NCI-H524 (cell line): ENCODE results near the gene BCO2.

Experiments
- DNase-seq, 2 experiments: peaks; one replicate each; lab custom pipeline; 2025; lab: John Stamatoyannopoulos, UW

The BCO2 gene

DNA sequence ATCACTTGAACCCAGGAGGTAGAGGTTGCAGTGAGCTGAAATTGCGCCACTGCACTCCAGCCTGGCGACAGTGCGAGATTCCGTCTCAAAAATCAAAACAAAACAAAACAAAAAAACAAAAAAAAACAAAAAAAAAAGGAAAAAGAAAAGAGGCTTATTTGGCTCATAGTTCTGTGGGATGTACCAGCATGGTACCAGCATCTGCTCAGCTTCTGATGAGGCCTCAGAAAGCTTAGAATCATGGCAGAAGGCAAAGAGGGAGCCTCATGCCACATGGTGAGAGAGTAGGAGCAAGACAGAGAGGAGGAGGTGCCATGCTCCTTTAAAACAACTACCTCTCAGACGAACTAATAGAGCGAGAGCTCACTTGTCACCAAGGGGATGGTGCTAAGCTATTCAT is 40.3 kb downstream of the BCO2 start:
- DNase-seq: no peak

DNA sequence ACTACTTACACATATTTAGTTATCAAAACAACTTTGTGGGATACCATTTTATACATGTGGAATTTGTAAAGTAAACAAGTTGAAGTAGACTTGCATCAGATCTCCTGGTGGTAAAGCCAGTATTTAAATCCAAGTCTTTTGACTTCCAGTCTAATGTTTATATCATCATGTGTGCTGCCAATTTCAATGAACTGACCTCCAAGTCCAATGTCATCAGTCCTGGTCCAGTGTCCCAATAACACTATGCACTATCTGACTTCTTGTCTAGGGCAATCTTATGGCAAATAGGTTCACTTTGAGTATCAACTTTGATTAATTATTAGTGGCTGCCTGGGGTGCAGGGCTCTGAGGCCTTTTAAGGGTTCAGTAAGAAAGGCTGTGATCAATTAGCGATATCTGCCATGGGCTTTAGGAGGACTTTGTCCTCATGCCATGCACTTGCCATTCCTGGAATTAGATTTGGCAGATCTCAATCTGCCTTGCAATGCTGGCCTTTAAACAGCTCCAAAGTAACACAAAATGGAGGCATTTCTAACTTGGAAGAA is 41.3 kb downstream of the BCO2 start:
- DNase-seq: no peak

DNA sequence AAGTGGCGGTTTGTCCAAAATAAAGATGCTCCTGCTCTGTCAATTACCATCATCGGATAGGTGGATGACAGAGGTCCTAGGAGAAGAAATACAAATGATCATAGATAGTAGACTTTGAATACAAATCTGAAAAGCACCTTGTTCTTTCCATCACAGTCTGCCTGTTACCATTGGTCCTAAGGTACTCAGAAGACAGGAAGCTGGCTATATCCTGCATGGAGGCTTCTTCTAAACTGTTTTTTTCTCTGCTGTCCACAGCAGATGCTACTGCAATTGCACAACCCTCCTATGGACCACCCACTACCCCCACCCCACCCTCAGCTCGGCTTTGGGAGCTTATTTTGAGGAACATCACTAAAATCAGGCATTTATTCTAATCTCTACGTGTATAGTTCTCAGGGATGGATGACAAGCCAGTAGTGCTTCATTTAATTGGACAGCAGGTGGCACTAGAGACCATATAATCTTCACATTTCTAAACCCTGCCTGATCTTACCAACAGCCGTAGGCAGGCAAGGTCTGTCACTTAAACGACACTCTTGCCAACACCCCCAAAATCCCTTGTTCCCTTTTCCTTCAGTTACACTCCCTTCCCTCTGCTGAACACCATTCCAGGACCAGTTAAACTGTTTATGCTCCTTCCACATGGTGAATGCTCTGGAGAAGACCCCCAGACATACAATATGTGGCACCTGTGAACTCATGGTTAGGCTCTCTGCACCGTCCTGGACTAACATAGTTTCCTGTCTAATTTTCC is 44.3 kb downstream of the BCO2 start:
- peak; percentile 11 to 70 for DNase-seq

DNA sequence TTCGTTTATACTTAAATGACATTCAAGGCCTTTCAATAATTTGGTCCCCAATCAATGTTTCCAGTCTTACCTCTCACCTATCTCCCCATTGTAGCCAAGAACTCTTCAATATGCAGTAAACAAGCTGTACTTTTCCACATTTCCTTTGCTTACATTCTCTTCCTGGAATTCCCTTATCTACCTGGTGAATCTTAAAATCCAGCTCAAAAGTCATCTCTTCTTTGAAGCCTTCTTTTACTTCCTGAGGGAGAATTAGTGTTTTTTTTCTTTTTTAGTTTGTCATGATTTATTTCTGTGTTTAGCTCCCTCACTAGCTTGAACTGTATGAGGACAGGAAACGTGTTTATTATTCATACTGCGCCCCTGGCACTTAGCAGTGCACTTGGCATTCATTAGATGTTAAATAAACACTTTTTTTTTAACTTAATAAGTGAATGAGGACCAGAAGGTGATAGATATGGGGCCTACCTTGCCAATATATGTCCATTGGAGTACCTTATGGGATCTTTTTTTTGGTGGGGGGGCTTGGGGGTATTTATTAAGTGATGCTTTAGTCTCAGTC is 46.0 kb downstream of the BCO2 start:
- DNase-seq: no peak

DNA sequence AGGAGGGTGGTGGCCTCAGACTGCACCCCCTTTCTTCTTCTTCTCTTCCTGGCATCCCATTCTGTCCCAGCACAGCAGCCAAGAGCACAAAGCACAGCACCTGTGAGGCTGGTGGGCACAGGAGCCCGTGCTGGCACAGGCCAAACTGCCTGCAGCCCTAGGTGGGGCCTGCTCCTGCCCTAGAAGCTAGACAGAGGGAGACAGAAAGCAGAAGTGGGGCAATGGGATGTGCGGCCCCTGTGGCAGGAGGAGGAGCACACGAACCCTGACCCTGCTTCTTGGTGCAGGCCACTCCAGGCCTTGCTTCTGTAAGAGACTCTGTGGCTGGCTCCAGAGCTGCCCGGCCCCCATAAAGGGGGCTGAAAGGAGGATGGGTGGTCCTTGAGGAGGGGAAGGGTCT is 47.0 kb downstream of the BCO2 start:
- no peak for DNase-seq

DNA sequence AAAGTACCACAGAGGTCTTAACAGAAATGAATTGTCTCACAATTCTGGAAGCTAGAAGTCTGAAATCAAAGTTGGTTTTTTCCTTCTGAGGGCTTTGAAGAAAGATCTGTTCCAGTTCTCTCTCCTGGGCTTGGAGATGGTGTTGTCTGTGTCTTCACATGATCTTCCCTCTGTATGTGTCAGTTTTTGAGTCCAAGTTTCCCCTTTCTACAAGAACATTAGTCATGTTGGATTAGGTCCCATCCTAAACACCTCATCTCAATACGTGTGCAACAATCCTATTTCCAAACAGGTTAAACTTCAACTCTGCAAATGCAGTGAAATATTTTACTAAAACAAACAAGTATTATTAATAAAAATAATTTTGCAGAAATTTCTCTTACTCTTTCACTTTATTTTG is 47.8 kb downstream of the BCO2 start:
- DNase-seq: no peak

DNA sequence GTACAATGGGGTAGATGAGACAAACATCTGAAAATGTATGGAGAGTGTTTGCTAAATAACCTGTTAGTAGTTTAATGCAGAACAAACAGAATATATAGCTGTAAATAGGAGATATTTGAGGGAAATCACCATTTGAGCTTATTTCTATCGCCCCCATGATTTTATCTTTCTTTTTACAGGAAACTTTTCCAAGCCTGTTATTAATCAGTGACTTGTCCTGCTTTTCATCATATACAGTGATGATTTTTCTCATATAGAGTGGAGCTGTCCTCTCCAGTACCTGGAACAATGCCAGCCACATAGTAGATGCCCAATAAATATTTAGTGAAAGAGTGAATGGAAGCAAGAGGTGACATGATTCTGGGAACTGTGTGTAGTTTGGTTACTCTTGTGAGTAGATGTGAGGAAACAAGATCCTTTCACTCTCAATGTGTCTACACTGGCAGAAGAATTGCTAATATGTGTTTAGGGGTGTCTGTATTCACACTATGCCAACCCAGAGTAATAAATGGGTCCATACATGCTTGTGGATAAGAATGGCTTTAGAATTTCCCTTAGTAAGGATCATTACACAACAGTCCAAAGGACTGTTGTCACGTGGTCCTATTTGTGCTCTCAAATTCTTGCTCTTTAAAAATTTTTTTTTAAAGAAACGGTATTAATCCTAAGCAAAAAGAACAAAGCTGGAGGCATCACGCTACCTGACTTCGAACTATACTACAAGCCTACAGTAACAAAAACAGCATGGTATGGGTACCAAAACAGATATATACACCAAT is 48.6 kb downstream of the BCO2 start:
- no peak for DNase-seq

DNA sequence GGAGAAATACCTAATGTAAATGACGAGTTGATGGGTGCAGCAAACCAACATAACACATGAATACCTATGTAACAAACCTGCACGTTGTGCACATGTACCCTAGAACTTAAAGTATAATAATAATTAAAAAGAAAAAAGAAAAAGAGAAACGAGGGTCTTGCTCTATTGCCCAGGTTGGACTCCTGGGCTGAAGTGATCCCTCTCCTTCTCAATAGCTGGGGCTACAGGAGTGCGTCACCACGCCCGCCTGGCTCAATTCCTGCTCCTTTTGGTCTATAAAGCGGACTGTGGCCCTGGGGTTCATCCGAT is 50.4 kb downstream of the BCO2 start:
- no peak for DNase-seq

DNA sequence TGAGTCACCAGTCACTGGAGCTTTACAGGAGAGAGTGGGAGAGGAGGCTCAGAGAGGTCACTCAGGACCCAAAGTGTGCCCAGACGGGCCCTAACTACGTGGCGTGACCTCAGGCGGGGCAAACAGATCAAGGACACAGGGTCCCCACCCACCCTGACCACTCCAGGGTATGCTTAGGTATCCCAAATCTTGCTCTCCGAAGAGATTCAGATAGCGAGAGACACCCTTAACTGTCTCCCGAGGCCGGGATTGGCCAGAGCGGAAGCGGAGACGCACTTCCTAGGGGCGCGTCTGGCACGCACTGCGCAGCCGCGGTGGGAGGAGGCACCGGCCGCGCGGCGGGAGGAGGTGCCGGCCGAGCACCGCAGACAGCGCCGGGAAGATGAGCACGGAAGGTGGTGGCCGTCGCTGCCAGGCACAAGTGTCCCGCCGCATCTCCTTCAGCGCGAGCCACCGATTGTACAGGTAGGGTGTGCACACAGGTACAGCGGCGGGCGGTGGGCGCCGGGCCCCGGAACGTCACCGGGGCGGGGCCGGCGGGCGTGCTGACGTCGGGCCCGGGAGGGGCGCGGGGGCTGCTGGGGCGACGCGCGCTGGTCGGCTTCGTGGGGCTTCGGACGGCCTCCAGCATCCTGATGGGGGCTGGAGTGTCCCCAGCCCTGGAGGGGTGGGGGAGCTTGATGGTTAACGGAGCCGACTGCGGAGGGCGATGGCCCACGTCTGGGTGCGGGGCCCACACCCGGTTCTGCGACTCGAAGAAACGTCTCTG is 50.9 kb downstream of the BCO2 start, which contains the start of gene PTS:
Gene PTS (plus strand): TSS at position 367 of the 769 bp plus-strand sequence. CDS start 16 bp downstream, at position 383.
- peak; percentile 60 to 84 for DNase-seq

DNA sequence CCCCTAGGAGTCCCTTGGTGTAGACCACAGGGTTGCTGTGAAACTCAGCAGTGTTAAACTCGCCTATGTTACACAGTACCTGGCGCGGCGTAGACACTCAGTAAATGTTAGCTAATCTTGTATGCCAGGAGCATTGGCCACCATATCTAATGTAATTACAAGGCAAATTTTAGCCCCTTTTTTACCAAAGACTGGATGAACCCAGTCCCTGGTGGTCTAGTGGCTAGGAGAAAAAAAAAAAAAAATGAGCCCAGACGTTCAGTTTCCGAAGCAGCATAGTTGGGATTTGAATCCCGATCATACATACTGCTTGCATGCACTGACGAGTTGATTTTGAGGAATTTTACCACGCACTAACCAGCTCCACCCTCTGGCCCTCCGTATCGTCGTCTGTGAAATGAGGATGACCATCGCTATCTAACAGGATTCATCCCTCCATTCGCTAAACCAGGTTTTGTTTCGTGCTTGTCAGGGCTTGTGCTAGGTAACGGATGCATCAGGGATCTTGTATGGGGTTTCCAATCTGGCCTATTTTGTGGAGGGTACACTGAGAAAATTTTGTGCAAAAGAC is 51.6 kb downstream of the BCO2 start:
- peak in 1 of 2 experiments; percentile 62 for DNase-seq

DNA sequence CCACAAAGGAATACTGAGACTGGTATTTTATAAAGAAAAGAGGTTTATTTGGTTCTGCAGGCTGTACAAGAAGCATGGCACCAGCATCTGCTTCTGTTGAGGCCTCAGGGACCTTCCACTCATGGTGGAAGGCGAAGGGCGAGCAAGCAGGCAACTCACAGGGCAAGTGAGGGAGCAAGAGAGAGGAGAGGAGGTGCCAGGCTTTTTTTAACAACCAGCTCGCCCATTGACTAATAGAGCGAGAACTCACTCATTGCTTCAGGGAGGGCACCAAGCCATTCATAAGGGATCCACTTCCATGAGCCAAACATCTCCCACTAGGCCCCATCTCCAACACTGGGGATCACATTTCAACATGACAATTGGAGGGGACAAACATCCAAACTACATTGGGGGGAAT is 52.2 kb downstream of the BCO2 start:
- no peak for DNase-seq

DNA sequence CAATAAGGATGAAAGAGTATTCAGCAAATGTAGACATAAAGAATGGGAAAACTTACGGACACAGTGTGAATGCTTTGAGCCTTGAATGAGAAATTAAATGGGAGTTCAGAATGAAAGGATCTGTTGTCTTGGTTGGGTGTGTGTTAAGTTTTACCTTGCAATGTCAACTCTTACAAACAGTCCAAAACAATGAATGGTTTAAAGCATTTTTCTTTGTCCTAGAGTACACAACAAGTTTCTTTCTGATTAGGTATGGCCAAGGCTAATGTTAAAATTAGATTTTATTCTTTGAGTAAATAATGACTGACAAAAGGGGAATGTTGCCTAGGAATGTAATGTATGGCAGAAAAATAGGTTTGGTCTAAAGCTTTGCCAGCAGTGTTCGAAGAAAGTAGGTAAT is 53.4 kb downstream of the BCO2 start:
- DNase-seq: no peak

DNA sequence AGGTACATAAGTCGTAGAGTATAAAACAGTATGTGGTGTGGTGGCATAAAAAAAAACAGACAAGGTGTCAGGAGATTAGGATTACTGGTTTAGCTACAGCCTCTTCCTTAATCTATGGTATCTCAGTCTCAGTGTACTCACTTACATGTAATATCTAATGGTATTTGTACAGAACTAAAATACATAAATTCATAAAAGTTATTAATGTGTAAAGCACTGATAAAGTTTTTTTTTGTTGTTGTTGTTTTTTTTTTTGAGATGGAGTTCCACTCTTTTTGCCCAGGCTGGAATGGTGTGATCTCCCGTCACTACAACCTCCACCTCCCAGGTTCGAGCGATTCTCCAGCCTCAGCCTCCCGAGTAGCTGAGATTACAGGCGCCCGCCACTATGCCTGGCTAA is 53.8 kb downstream of the BCO2 start:
- no peak for DNase-seq

DNA sequence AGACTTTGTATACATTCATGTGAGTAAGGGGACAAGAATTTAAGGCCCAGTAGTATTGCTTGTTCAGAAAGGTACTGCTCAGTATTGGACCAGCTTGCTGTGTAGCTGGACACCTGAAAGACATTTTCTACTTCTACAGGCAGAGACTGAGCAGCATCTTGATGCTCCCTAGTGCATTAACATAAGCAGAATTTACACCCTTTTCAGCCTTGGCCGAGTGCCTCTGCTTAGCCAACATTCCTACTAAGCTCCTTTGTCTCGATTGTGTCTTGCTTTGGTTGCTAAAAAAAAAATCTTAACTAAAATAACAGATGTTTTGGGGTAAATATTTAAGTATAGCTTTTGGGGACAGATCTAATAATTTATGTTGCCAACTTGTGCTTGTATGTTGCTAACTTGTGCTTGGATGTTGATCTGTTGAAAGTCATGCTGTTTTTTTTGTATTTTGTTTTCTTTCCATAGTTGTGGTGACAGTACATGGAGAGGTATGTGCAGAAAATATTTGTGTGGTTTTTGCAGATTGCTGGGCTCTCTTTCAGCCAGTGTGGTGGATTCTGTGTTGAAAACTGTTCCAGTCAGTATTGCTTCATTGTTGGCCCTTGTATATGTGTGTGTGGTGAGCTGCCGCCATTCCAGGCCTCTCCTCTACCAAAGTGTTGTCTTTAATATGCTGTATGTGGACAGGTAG is 54.6 kb downstream of the BCO2 start:
- DNase-seq: no peak

DNA sequence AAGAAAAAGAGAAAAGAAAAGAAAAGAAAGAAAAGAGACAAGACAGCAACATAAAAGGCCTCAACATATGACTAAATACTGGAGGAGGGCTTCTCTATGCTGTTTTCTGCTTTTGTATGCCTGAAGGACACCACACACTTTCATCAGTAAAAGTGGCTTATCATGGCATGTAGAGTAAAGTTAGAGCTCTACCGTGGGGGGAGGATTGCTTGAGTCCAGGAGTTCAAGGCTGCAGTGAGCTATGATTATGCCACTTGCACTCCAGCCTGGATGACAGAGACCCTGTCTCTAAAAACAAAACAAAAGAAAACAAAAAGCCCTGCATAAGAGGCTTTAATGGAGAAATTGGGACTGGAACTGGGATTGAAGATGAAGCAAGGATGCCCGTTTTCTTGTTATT is 56.6 kb downstream of the BCO2 start:
- no peak for DNase-seq

DNA sequence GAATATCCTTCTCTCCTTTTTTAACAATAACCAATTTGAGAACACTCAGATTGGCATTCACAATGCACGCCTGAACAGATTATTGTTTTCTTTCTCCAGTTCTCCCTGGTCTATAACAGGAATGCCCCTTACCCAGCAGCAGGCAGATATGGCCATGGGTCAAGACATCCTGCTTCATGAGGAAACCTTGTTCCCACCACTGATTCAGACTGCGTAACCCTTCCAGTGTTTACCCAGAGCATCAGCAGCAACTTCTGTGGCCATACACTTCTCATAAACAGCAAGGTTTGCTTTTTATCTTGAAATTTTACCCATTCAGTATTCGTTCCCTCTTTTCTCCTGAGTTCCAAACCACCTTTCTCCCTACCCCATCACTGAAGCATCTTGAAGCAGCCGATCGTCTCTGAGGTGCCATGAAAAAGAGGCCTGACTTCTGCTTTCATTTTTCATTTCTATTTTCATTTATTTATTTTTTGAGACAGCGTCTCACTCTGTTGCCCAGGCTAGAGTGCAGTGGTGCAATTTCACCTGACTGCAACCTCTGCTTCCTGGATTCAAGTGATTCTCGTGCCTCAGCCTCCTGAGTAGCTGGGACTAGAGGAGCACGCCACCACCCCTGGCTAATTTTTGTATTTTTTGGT is 60.6 kb downstream of the BCO2 start:
- DNase-seq: no peak

DNA sequence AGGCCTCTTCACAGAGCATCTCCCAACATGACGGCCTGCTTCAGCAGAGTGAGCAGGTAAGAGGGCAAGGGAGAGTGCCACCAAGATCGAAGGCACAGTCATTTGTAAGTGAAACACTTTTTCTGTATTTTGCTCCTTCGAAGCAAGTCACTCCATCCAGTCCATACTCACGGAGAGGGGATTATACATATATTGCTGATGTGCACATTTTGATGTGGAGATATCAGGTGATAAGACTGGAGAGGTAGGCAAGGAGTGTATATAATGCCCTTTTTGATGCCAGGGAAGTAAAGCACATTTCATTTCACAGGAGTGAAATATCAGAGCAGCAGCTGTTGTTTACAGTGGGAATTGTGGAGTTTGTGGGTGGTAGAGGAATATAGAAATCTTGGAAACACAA is 62.1 kb downstream of the BCO2 start:
- no peak for DNase-seq

DNA sequence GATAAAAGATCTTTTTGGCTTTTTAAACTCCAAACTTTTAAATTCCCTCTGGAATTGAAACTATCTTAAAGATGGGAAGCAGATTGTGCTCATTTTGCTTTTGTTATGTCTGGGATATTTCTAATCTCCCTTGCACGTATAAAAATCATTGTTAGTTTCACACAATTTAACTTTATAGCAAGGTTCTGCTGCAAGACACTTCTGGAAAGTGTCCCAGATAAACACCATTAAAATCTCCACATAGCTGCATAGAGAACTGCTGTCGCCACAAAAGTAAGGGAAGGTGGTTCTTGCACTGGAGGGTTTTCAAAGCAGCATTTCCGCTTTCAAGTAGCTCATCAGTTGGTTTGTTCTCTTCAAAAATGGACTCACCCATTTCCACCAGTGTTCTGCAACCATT is 62.7 kb downstream of the BCO2 start:
- DNase-seq: no peak

DNA sequence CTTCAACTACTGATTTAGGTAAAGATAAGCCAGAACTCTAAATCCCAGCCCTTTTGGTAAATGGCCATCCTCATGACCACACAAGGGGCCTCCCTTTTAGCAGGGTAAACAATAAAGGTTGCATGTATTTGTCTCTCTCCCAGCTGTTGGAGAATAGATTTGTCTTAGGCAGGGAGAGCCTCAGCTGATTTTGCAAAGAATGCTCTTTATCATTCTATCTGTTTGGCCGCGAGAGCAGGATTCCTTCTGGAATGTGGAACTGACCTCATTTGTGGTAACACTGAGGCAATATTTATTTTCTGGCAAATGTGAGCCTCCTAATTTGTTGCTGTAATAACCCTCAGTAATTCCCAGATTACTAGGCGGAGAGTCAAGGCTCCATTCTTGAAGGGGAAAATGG is 66.2 kb downstream of the BCO2 start:
- DNase-seq: no peak

DNA sequence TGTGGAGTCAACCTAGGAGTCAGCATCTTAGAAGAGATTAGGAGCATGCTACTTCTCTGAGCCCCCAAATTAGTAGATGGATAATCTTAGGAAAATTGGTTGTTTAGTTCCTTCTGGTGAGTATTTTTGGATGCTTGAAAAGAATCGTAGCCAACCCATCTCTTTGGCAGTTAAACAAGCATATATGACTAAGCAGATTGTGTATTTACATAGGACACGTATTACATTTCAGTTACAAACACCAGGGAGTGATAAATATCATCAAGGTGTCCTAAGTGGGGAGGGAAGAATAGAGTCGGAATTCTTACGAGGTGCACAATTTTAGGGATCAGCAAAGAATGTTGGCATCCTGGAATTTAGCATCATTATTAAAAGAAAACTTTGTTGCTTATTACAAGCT is 71.9 kb downstream of the BCO2 start:
- DNase-seq: no peak

DNA sequence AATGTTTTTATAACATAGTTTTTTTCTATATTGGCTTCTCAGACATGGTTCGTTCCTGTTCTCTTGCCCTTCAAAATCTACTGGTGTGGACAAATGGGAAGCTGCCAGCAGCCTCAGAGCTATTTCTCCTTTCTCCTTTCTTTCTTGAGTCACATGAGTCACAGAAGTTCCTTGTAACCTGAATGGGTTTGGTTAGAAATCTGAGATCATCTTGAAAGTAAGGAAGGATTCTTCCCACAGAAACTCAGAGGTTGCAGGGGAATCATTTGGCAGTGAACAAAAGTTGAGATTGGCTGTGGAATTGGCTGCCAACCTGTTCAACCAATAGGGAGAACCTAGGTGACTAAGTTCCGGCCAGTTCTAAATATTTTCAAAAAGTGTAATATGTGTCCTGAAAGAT is 72.9 kb downstream of the BCO2 start:
- no peak for DNase-seq
